ENCODE data around the gene SPZ1.
"Not testable (repeated sequence)": the region's sequence is repeated elsewhere in the genome, so short reads cannot be mapped to it uniquely, and the experiment has no call there.

SPZ1 gene

DNA sequence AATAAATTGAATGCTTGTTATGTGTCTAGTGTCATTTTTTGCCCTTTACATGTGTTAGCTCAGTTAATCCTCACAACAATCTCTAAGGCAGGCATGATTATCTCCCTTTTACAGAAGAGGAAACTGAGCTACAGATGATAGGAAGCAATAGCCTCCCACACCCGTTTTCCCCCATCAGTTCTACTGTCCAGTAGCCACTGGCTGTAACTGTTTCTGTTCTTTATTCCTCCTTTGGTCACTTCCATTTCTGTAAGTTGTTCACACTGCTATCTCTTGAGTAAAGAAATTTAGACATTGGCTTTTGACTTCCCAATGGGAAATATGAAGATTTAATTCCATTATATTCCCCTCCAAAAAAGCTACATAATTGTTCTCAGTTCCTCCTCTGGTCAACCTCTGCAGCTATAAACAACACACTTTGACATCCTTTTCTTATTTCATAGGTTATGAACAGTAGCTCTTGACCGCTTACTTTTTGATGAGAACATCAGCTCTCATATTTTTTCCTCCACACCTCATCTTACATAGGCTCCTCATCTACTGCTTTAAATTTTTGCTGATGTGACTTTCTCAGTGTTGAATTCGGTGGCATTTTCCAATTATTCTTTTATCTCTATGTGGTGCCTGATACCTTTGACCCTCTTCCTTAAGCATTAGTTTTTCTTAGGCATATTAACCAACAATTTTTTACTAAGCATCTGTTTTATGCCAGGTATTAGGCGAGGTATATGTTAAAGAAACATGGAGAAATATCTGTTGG lies 21.4 kb downstream of the SPZ1 start:
- Histone ChIP-seq H3K9me3 (ENCODE audit: control insufficient read depth, insufficient read depth, low read length) (no peaks in the 10 kb centered on the region), H3K4me3 (ENCODE audit: low read depth, low read length) (no peak overlapping the region), H3K9ac (ENCODE audit: low read depth, low read length) (no peak overlapping the region), H3K36me3 (ENCODE audit: control insufficient read depth, insufficient read depth, low read length) (no peaks in the 10 kb centered on the region), H3K4me1 (ENCODE audit: control insufficient read depth, insufficient read depth, low read length) (no peaks in the 10 kb centered on the region), H3K27me3 (ENCODE audit: control insufficient read depth, insufficient read depth, low read length) (no peaks in the 10 kb centered on the region)

DNA sequence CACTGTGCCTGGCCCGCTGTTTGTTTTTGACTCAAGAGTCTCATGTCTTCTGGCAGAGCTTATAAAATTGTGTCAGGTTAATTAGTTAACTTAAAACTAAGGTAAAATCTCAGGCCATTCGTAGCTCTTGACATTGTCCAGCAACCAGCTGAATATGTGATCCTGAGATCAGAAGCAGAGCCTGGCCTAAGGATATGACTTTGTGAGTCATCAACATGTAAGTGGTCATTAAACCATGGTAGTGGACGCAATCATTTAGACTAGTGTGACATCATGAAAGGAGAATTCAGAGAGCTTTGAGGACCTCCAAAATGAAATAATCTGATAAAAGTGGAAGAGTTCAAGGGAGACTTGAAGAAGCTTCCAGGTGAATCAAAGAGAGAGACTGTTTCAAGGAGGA lies 23.3 kb downstream of the SPZ1 start:
- Histone ChIP-seq H3K4me1 (ENCODE audit: control insufficient read depth, insufficient read depth, low read length) (no peaks in the 10 kb centered on the region), H3K9ac (ENCODE audit: low read depth, low read length) (no peak overlapping the region), H3K27me3 (ENCODE audit: control insufficient read depth, insufficient read depth, low read length) (no peaks in the 10 kb centered on the region), H3K9me3 (ENCODE audit: control insufficient read depth, insufficient read depth, low read length) (no peaks in the 10 kb centered on the region), H3K36me3 (ENCODE audit: control insufficient read depth, insufficient read depth, low read length) (no peaks in the 10 kb centered on the region), H3K4me3 (ENCODE audit: low read depth, low read length) (no peak overlapping the region)

DNA sequence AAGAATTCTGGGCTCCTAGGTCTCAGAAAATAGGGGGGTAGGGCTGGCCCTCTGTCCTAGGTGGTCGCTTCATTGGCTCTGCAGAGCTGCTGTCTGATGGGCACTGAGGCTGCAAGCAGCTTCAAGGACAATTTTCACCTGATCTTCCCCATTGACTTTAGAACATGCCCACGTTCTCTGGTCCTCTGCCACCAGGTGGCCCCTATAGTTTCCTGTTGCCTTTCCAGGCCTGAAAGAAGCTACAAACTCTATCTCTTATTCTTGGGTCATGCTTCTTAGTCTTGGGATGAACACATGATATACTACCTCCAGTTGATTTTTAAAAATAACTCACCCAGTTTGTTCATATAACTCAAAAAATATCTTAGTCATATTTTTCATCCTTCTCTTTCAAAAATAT lies 26.3 kb downstream of the SPZ1 start:
- H3K9ac ChIP-seq (ENCODE audit: low read depth, low read length) = no peak overlapping the region
- H3K4me3 ChIP-seq (ENCODE audit: low read depth, low read length) = no peak overlapping the region
- no peaks in the 10 kb centered on the region for H3K9me3 ChIP-seq (ENCODE audit: control insufficient read depth, insufficient read depth, low read length)
- H3K36me3 ChIP-seq (ENCODE audit: control insufficient read depth, insufficient read depth, low read length) = no peaks in the 10 kb centered on the region
- no peaks in the 10 kb centered on the region for H3K27me3 ChIP-seq (ENCODE audit: control insufficient read depth, insufficient read depth, low read length)
- no peaks in the 10 kb centered on the region for H3K4me1 ChIP-seq (ENCODE audit: control insufficient read depth, insufficient read depth, low read length)

DNA sequence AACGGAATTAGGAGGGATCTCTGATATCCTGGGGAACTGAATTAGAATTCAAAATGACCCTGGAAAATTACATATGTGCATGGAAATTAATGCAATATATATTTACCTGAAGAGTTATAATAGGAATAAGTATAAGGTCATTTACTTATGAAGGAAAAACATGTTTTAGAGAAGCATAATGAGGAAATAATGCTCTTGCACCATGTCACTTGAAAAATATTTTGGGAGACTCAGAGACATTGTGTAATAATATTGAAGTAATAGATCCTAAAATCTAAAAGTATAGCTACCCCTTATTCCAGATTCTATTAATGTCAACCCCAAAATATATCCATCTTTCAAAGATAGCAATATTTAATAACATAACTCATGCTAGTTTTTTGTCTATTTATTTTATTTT lies 28.4 kb downstream of the SPZ1 start:
- Histone ChIP-seq H3K9me3 (ENCODE audit: control insufficient read depth, insufficient read depth, low read length) (no peaks in the 10 kb centered on the region), H3K36me3 (ENCODE audit: control insufficient read depth, insufficient read depth, low read length) (no peaks in the 10 kb centered on the region), H3K4me1 (ENCODE audit: control insufficient read depth, insufficient read depth, low read length) (no peaks in the 10 kb centered on the region), H3K9ac (ENCODE audit: low read depth, low read length) (no peak overlapping the region), H3K27me3 (ENCODE audit: control insufficient read depth, insufficient read depth, low read length) (no peaks in the 10 kb centered on the region), H3K4me3 (ENCODE audit: low read depth, low read length) (no peak overlapping the region)

DNA sequence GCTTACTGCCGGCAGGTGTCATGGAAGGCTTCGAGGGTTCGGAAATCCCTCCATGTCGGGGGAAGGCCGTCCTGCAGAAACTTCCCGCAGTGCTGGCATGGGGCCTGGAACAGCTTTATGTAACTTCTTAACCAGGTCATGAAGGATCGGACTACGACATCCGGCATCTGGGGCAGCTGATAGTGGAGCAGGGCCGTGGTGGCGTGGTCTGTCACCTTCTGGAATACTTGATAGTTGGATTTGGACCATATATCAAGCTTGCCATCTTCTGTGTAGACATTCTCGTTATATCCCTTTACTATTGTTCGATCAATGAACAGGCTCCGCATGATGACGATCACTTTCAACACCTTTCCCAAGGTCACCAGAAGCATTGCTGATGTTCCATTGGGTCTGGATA lies 31.2 kb downstream of the SPZ1 start:
- H3K9ac ChIP-seq (ENCODE audit: low read depth, low read length); H3K9me3 ChIP-seq (ENCODE audit: control insufficient read depth, insufficient read depth, low read length); H3K4me3 ChIP-seq (ENCODE audit: low read depth, low read length); H3K27me3 ChIP-seq (ENCODE audit: control insufficient read depth, insufficient read depth, low read length); H3K4me1 ChIP-seq (ENCODE audit: control insufficient read depth, insufficient read depth, low read length); H3K36me3 ChIP-seq (ENCODE audit: control insufficient read depth, insufficient read depth, low read length): not testable (repeated sequence)

DNA sequence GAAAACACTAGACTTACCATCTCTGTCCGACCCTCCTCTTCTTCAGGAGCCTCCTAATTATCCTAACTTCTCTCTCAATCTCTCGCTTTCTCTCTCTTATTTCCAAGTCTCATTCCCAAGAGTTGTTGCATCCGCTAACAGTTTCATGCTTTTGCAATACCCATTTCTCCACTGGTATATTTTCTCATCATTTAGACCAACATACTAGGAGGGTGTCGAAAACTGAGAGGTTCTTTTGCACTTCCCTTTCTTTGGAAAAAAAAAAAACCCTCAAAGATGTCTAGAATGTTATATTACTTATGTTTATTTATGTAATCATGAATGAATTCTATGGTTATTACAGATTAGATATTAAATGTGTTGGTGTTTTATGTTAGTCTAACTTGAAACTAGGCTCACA lies 35.9 kb downstream of the SPZ1 start:
- no peak overlapping the region for H3K9ac ChIP-seq (ENCODE audit: low read depth, low read length)
- no peaks in the 10 kb centered on the region for H3K27me3 ChIP-seq (ENCODE audit: control insufficient read depth, insufficient read depth, low read length)
- no peaks in the 10 kb centered on the region for H3K36me3 ChIP-seq (ENCODE audit: control insufficient read depth, insufficient read depth, low read length)
- no peak overlapping the region for H3K4me3 ChIP-seq (ENCODE audit: low read depth, low read length)
- no peaks in the 10 kb centered on the region for H3K9me3 ChIP-seq (ENCODE audit: control insufficient read depth, insufficient read depth, low read length)
- H3K4me1 ChIP-seq (ENCODE audit: control insufficient read depth, insufficient read depth, low read length) = no peaks in the 10 kb centered on the region

DNA sequence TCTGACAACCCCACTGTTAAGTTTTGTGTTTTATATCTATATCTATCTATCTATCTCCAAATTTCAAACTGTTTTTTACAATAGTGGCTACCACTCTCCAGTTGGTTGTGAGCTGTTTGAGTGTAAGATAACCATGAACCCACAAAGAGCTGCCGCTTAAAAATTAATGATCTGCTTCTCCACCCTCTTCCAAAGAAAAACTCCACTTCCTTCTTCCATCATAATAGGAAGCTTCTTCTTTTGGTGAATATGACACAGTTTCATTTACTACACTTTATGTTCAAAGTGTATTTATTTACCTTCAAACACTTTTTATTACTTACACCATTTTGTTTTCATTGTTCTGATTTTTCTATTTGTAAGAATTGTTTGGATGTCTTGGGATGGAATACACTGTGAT lies 37.9 kb downstream of the SPZ1 start:
- Histone ChIP-seq H3K9ac (ENCODE audit: low read depth, low read length) (no peak overlapping the region), H3K9me3 (ENCODE audit: control insufficient read depth, insufficient read depth, low read length) (no peaks in the 10 kb centered on the region), H3K4me1 (ENCODE audit: control insufficient read depth, insufficient read depth, low read length) (no peaks in the 10 kb centered on the region), H3K36me3 (ENCODE audit: control insufficient read depth, insufficient read depth, low read length) (no peaks in the 10 kb centered on the region), H3K4me3 (ENCODE audit: low read depth, low read length) (no peak overlapping the region), H3K27me3 (ENCODE audit: control insufficient read depth, insufficient read depth, low read length) (no peaks in the 10 kb centered on the region)

DNA sequence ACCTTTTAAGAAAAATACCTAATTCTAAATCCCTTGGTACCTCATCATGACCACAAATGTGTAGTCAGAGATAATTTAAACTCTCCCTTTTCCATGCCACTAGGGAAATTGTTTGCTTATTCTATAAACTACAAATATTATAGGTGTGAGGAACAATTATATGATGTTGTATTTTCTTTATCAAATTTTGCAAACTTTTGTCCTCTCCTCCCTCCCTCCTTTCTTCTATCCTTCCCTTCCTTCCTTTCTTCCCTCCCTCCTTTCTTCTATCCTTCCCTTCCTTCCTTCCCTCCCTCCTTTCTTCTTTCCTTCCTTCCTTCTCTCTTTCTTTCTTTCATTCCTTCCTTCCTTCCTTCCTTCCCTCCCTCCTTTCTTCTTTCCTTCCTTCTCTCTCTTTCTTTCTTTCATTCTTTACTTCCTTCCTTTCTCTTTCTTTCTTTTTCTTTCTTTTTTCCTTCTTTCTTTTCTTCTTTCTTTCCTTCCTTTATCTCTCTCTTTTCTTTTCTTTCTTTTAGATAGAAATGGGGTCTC lies 41.2 kb downstream of the SPZ1 start:
- Histone ChIP-seq H3K36me3 (ENCODE audit: control insufficient read depth, insufficient read depth, low read length) (no peaks in the 10 kb centered on the region), H3K27me3 (ENCODE audit: control insufficient read depth, insufficient read depth, low read length) (no peaks in the 10 kb centered on the region), H3K9me3 (ENCODE audit: control insufficient read depth, insufficient read depth, low read length) (no peaks in the 10 kb centered on the region), H3K9ac (ENCODE audit: low read depth, low read length) (no peak overlapping the region), H3K4me3 (ENCODE audit: low read depth, low read length) (no peak overlapping the region), H3K4me1 (ENCODE audit: control insufficient read depth, insufficient read depth, low read length) (no peaks in the 10 kb centered on the region)

DNA sequence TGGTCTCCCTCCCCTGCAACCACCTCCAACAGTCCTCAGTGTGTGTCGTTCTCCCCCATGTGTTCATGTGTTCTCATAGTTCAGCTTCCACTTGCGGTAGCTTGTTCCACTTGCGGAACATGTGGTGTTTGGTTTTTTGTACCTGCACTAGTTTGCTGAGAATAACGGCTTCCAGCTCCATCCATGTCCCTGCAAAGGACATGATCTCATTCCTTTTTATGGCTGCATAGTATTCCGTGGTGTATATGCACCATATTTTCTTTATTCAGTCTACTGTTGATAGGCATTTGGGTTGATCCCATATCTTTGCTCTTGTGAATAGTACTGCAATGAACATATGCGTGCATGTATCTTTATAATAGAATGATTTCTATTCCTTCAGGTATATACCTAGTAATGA lies 45.1 kb downstream of the SPZ1 start:
- Histone ChIP-seq H3K4me1 (ENCODE audit: control insufficient read depth, insufficient read depth, low read length) (no peaks in the 10 kb centered on the region), H3K9me3 (ENCODE audit: control insufficient read depth, insufficient read depth, low read length) (no peaks in the 10 kb centered on the region), H3K36me3 (ENCODE audit: control insufficient read depth, insufficient read depth, low read length) (no peaks in the 10 kb centered on the region)

DNA sequence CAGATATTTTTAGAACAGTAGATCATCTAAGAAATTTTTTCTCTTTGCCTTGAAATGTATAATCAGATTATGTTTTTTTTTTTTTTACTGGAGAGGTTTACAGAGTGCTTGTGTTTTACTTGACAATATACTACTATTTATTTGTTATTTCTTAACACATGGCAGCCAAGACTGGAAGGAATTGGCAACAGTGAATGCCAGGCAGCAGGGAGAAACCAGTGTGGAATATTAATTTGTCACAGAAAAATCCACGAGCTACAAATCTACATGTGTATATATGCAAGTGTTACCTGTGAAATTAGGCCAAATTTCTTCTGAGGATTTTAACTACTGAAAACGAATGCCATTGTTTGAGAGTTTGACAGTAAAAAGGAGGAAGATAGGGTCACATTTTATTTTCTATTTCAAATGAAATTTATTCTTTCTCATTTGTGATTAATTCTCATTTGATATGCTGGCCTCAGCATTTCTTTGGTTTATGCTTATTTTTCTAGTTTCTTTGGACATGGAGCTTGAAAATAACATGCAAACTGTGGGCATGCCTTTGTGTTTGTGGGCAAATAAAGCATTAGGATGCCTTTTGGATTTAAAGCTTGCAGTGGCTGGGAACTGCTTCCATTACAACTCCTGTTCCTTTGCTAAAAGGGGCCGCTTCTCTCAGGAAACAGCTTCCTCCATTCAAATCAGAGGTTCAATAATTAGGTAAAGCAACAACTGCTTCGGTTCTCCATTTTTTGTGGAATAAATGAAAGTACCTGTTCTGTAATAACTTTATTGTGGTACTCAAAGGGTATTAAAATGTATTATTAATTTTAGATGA lies 49.1 kb downstream of the SPZ1 start:
- H3K9me3 ChIP-seq (ENCODE audit: control insufficient read depth, insufficient read depth, low read length) = no peaks in the 10 kb centered on the region
- no peaks in the 10 kb centered on the region for H3K27me3 ChIP-seq (ENCODE audit: control insufficient read depth, insufficient read depth, low read length)
- no peaks in the 10 kb centered on the region for H3K36me3 ChIP-seq (ENCODE audit: control insufficient read depth, insufficient read depth, low read length)
- H3K9ac ChIP-seq (ENCODE audit: low read depth, low read length) = no peak overlapping the region
- H3K4me1 ChIP-seq (ENCODE audit: control insufficient read depth, insufficient read depth, low read length) = no peaks in the 10 kb centered on the region
- no peak overlapping the region for H3K4me3 ChIP-seq (ENCODE audit: low read depth, low read length)

More for the DNA sequence above, 45.1 kb downstream of the SPZ1 start:
- Histone ChIP-seq H3K9ac (ENCODE audit: low read depth, low read length) (no peak overlapping the region), H3K27me3 (ENCODE audit: control insufficient read depth, insufficient read depth, low read length) (no peaks in the 10 kb centered on the region), H3K4me3 (ENCODE audit: low read depth, low read length) (no peak overlapping the region)

DNA sequence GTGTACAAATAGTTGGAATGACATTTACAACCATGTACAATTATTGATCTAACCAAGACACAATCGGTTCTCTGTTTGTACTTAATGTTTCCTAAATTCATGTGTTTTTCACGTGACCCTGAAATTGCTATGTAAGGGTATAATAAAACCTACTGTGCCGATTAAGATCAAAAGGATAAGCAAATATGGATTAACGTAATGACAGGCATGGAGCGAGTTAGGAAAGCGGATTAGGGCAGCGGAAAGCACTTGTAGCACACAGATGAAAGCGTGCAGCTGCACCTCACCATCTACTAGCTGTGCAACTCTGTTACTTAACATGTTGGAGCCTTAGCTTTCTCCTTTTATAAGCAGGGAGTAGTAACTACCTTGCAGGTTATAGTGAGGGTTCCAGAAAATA lies 49.7 kb downstream of the SPZ1 start:
- H3K27me3 ChIP-seq (ENCODE audit: control insufficient read depth, insufficient read depth, low read length) = no peaks in the 10 kb centered on the region
- H3K9ac ChIP-seq (ENCODE audit: low read depth, low read length) = no peak overlapping the region
- H3K36me3 ChIP-seq (ENCODE audit: control insufficient read depth, insufficient read depth, low read length) = no peaks in the 10 kb centered on the region
- no peak overlapping the region for H3K4me3 ChIP-seq (ENCODE audit: low read depth, low read length)
- H3K9me3 ChIP-seq (ENCODE audit: control insufficient read depth, insufficient read depth, low read length) = no peaks in the 10 kb centered on the region
- no peaks in the 10 kb centered on the region for H3K4me1 ChIP-seq (ENCODE audit: control insufficient read depth, insufficient read depth, low read length)

DNA sequence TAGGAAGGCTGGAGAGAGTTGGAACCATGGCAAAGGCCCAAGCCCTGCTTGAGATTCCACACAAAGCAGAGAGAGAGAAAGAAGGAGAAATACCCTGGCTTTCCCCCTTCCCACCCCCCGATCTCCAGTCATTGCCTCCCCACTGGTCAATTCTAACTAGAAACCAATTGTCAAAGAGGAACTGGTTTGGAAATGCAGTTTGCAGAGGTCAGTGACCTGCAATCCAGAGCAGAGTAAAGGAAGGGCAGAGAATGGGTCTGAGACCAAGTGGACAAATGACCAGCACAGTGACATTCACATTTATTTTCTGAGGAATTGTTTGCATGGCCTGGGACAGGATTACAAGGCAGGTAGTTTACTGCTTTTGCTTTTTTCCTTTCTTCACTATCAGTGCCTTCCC lies 50.6 kb downstream of the SPZ1 start:
- H3K27me3 ChIP-seq (ENCODE audit: control insufficient read depth, insufficient read depth, low read length) = no peaks in the 10 kb centered on the region

More for the DNA sequence above, 50.6 kb downstream of the SPZ1 start:
- no peaks in the 10 kb centered on the region for H3K4me1 ChIP-seq (ENCODE audit: control insufficient read depth, insufficient read depth, low read length)
- no peak overlapping the region for H3K9ac ChIP-seq (ENCODE audit: low read depth, low read length)
- H3K4me3 ChIP-seq (ENCODE audit: low read depth, low read length) = no peak overlapping the region
- H3K9me3 ChIP-seq (ENCODE audit: control insufficient read depth, insufficient read depth, low read length) = no peaks in the 10 kb centered on the region
- H3K36me3 ChIP-seq (ENCODE audit: control insufficient read depth, insufficient read depth, low read length) = no peaks in the 10 kb centered on the region
